HG02642 (cell line): ENCODE data around the gene TRPM4.
"Not testable (repeated sequence)": the region's sequence is repeated elsewhere in the genome, so short reads cannot be mapped to it uniquely, and the experiment has no call there.

Source experiments
- ATAC-seq: cut with Tn5 transposase; IDR thresholded peaks from one replicate; pipeline ENCODE4 v1.9.1; 2021; ENCODE audit warnings: mild to moderate bottlenecking; ENCODE audit not compliant: unreplicated experiment, poor library complexity

Gene TRPM4

DNA sequence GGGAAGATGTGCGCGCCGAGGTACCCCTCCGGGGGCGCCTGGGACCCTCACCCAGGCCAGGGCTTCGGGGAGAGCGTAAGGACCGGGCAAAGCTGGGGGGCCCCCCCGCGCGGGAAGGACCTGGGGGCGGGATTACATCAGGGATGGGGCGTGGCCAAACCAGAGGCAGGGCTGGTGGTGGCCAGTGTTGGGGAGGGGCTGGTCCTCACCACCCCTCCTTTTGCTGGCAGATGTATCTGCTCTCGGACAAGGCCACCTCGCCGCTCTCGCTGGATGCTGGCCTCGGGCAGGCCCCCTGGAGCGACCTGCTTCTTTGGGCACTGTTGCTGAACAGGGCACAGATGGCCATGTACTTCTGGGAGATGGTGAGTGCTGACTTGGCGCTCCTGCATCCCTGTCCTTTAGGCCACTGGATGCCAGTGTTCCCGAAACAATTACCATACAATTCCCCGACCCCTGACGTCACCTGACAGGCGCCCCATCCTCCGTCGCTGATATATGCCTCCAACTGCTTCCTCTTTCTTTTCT, 25.3 kb downstream of the TRPM4 start:
- no peak for ATAC-seq

DNA sequence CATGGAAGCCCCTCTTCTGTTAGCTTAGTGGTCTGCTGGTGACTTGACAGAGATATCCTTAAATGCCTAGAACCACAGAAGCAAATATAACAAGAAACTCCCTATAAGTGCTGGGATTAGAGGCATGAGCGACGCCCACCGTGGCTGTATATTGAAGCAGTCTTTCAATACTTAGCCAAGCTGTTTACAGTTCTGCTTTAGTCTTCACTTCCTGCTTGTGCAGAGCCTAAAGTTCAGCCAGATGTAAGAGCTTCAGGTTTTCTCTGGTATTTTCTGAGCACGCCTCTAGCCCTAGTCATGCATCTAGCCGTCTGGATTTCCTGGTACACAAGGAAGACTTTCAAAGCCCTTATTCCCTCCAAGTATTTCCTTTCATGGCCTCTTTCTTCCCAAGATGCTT, 28.5 kb downstream of the TRPM4 start:
- no peak for ATAC-seq

GRCh38 chr19:49188626-49189200, 31.1 kb downstream of the TRPM4 start:
- ATAC-seq, result no peak

GRCh38 chr19:49189259-49189658, 31.7 kb downstream of the TRPM4 start:
- ATAC-seq, result no peak

DNA sequence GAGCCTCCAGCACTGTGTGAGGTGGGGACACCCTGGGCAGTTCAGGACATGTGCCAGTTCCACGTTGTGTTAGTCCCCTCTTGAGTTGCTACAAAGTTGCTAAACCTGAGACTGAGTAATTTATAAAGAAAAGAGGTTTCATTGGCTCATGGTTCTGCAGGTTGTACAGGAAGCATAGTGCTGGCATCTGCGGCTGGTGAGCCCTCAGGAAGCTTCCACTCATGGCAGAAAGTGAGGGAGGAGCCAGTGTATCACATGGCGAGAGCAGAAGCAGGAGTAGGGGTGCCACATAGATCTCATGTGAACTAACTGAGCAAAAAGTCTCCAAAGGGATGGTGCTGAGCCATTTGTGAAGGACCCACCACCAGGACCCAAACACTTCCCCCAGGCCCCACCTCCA, 33.2 kb downstream of the TRPM4 start:
- no peak for ATAC-seq

- ATAC-seq, result no peak
These were observed 36.3 kb downstream of the TRPM4 start for GRCh38 chr19:49193822-49194394.

- no peak for ATAC-seq
These were observed 36.8 kb downstream of the TRPM4 start for GRCh38 chr19:49194408-49194807.

DNA sequence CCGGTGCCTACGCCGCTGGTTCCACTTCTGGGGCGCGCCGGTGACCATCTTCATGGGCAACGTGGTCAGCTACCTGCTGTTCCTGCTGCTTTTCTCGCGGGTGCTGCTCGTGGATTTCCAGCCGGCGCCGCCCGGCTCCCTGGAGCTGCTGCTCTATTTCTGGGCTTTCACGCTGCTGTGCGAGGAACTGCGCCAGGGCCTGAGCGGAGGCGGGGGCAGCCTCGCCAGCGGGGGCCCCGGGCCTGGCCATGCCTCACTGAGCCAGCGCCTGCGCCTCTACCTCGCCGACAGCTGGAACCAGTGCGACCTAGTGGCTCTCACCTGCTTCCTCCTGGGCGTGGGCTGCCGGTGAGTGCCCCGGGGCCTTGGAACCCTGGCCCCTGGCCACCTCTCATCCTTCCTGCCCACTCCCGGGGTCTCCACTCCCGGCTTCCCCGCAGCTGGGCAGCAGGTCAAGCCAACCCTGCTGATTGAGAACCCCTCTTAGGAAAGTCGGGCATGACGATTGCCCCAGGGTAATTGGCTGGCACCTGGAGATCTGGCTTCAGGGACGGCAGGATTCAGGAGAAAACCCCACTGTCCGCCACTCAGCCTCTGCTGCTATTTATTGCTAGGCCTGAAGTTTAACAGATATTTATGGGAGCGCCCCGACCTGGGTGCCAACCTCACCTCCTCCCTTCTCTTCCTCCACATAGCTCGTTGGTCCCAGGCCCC, 39.1 kb downstream of the TRPM4 start:
- no peak for ATAC-seq

- ATAC-seq, result no peak
These were observed 42.8 kb downstream of the TRPM4 start for GRCh38 chr19:49200238-49200862.

DNA sequence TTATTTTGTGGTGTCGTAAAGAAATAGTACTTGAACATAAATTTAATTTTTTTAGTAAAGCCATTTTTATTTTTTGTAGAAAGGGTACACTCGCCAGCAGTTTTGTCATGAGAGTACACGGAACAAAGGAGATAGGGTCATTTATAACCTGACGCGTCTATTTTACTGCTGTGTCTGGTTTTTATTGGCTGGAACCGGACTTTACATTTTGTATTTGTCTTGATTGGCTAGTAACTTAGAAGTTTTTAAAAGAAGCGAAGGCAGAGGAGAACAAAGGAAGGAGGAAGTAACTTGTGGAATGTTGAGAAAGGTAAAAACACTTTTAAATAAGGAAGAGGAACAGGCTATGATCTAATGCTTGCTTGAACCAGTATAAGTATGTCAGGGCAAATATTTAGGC, 43.5 kb downstream of the TRPM4 start:
- no peak for ATAC-seq

GRCh38 chr19:49205114-49205513, 47.5 kb downstream of the TRPM4 start:
- ATAC-seq, result no peak

DNA sequence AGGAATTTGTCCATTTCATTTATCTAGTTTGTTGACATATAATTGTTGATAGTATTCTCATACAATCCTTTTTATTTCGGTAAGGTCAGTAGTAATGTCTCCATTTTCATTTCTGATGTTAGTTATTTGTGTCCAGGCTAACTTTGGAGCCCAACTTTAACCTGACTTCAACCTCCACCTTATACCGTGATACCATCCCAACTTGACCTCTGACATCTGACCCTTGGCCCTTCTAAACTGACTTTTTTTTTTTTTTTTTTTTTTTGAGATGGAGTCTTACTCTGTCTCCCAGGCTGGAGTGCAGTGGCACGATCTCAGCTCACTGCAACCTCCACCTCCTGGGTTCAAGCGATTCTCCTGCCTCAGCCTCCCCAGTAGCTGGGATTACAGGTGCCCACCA, 51.9 kb downstream of the TRPM4 start:
- ATAC-seq, result not testable (repeated sequence)

GRCh38 chr19:49210108-49210900, 52.7 kb downstream of the TRPM4 start:
- ATAC-seq, result no peak

DNA sequence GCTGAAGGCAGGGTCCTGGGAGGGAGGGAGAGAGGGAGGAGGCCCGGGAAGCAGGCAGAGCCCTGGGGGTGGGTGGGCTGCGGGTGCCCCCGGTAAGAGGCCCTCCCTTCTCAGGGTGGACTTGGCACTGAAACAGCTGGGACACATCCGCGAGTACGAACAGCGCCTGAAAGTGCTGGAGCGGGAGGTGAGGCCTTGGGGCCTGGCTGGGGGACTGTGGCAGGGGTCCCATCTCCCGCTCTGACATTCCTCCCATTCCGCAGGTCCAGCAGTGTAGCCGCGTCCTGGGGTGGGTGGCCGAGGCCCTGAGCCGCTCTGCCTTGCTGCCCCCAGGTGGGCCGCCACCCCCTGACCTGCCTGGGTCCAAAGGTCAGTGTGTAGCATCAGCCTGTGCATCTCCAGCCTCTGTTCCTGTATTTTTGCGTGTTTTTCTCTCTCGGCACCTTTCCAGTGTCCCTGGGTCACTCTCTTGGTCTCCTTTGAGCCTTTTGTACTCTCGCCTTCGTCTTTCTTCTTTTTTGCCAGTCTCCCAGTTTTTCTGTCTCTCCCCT, 53.4 kb downstream of the TRPM4 start:
- no peak for ATAC-seq

GRCh38 chr19:49212016-49212701, 54.6 kb downstream of the TRPM4 start:
- no peak for ATAC-seq

- no peak for ATAC-seq
These were observed 56.2 kb downstream of the TRPM4 start for GRCh38 chr19:49213791-49214190.

DNA sequence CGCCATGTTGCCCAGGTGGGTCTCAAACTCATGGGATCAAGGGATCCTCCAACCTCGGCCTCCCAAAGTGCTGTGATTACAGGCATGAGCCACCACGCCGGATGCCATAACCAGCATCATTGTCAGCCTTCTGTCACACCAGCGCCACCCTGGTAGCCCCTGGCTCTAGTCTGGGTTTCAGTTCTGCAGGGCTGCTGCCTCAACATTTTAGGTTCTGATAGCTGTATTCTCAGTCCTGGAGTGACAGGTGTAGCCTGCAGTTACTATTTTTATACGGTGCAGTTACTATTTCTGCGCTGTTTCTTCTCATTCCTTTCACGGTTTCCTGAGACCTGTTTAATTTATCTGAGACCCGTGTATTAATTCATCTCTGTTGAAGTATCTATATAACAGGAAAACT, 57.1 kb downstream of the TRPM4 start:
- ATAC-seq, result no peak

GRCh38 chr19:49216071-49216470, 58.5 kb downstream of the TRPM4 start:
- no peak for ATAC-seq

GRCh38 chr19:49217382-49217781, 59.8 kb downstream of the TRPM4 start:
- no peak for ATAC-seq

GRCh38 chr19:49222011-49222410, 64.4 kb downstream of the TRPM4 start:
- ATAC-seq, result no peak
